PFSK-1 (cell line): ENCODE data around the gene SDCCAG8.

Source experiments
- FOXP2 ChIP-seq: optimal IDR thresholded peaks from 2 replicates; pipeline ENCODE3; 2011; ENCODE audit warnings: borderline replicate concordance, control low read depth, inconsistent platforms; ENCODE audit not compliant: insufficient read depth; ENCODE audit errors: extremely low read length, extremely low read depth
- POLR2AphosphoS5 ChIP-seq: IDR thresholded peaks from 2 replicates; pipeline ENCODE4 v1.6.1; 2012; ENCODE audit warnings: low read depth, mild to moderate bottlenecking, control low read depth, low read length, moderate library complexity
- SIN3A ChIP-seq: IDR thresholded peaks from 2 replicates; pipeline ENCODE4 v1.6.1; 2012; ENCODE audit warnings: mild to moderate bottlenecking, low read length, moderate library complexity, borderline replicate concordance; ENCODE audit not compliant: insufficient read depth
- TAF1 ChIP-seq: IDR thresholded peaks from 2 replicates; pipeline ENCODE4 v1.6.1; 2012; ENCODE audit warnings: low read length, control low read depth, borderline replicate concordance; ENCODE audit not compliant: insufficient read depth
- TF ChIP-seq, protein P1 (sequence below), 2 experiments: IDR thresholded peaks; 2 replicates each; pipeline versions ENCODE4 v1.6.1 to v1.8.0; 2011 to 2012; ENCODE audit warnings: low read depth in 2 of 2, low read length in 2 of 2, control low read depth in 1 of 2, inconsistent platforms in 1 of 2, mild to moderate bottlenecking in 1 of 2, moderate library complexity in 1 of 2; ENCODE audit not compliant: insufficient read depth in 1 of 2

SDCCAG8 gene

DNA sequence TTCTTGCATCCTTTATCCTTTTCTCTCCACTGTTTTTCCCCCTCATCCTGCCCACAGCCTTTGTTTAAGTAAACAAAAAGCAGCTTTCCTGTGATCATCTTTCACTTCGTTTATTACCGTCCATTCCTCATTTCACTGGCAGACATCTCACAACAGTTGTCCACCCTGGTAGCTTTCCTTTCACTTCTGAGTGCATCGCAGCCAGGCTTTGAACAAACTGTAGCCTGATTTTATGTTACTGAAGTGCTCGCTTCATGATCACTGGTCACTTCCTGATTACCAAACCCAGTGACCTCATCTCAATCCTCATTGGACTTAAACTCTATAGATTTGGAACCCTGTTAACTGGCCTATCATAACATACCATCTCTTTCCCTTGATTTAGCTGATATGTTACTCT is 67.7 kb downstream of the SDCCAG8 start:
- TF ChIP-seq POLR2AphosphoS5 (no peak), SIN3A (no peak), TAF1 (no peak), FOXP2 (no peak)
- TF ChIP-seq, protein P1, sequence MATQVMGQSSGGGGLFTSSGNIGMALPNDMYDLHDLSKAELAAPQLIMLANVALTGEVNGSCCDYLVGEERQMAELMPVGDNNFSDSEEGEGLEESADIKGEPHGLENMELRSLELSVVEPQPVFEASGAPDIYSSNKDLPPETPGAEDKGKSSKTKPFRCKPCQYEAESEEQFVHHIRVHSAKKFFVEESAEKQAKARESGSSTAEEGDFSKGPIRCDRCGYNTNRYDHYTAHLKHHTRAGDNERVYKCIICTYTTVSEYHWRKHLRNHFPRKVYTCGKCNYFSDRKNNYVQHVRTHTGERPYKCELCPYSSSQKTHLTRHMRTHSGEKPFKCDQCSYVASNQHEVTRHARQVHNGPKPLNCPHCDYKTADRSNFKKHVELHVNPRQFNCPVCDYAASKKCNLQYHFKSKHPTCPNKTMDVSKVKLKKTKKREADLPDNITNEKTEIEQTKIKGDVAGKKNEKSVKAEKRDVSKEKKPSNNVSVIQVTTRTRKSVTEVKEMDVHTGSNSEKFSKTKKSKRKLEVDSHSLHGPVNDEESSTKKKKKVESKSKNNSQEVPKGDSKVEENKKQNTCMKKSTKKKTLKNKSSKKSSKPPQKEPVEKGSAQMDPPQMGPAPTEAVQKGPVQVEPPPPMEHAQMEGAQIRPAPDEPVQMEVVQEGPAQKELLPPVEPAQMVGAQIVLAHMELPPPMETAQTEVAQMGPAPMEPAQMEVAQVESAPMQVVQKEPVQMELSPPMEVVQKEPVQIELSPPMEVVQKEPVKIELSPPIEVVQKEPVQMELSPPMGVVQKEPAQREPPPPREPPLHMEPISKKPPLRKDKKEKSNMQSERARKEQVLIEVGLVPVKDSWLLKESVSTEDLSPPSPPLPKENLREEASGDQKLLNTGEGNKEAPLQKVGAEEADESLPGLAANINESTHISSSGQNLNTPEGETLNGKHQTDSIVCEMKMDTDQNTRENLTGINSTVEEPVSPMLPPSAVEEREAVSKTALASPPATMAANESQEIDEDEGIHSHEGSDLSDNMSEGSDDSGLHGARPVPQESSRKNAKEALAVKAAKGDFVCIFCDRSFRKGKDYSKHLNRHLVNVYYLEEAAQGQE (IDR thresholded peaks at IDR 0.05; ENCODE audit: insufficient read depth in 1 of 2, low read depth in 2 of 2, low read length in 2 of 2): no peak

DNA sequence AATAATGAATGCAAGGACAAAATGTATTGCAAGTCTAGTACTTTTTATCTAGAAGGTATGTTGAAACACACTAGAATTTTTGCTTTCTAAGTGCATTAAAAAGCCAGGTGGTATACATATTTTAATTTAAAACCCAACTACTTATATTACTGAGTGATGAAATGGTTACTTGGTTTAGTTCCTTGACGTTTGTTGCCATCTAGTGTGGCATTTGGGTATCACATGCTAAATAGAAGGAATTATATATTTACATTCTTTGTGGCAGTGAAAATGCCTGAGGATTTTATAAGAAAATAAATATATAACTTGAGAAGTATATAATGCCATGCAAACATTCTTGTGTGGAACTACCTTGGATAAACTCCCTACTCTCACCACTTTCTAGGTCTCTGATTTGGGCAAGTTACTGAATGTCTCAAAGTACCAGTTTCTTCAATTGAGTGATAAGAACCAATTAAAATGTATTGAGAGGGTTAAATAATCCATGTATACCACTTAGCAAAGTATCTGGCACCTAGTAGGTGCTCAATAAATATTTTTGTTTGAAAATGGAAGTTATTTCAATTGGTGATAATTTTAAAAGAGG is 69.6 kb downstream of the SDCCAG8 start:
- TF ChIP-seq, protein P1 (IDR thresholded peaks at IDR 0.05; ENCODE audit: insufficient read depth in 1 of 2, low read depth in 2 of 2, low read length in 2 of 2): no peak
- no peak for TF ChIP-seq POLR2AphosphoS5
- no peak for TF ChIP-seq FOXP2
- TF ChIP-seq SIN3A: no peak
- no peak for TF ChIP-seq TAF1

DNA sequence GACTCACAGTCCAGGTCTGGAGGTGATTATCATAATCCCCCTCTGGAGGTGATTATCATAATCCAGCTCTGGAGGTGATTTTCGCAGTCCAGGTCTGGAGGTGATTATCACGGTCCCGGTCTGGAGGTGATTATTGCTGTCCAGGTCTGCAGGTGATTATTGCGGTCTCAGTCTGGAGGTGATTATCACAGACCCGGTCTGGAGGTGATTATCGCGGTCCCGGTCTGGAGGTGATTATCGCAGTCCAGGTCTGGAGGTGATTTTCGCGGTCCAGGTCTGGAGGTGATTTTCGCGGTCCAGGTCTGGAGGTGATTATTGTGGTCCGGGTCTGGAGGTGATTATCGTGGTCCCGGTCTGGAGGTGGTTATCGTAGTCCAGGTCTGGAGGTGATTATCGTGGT is 76.6 kb downstream of the SDCCAG8 start:
- no peak for TF ChIP-seq POLR2AphosphoS5
- TF ChIP-seq FOXP2: no peak
- no peak for TF ChIP-seq SIN3A
- TF ChIP-seq TAF1: no peak
- TF ChIP-seq, protein P1 (IDR thresholded peaks at IDR 0.05; ENCODE audit: insufficient read depth in 1 of 2, low read depth in 2 of 2, low read length in 2 of 2): no peak

DNA sequence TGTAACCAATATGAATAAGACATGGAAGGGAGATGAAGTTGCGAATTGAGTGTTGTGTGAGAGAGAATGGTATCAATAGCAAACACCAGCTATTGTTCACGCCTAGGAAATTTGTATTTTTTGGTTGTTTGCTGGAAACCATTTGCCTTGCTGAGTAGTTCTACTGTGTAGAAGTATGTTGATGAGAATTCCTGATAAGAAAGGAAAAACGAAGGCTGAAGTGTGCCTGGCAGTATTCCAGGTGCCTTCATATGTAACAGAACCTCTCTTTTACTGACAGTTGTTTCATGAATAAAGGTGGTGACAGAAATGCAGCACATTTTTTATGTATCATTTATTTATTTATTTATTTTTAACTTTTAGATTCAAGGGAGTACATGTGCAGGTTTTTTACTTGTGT is 79.5 kb downstream of the SDCCAG8 start:
- no peak for TF ChIP-seq POLR2AphosphoS5
- TF ChIP-seq FOXP2: no peak
- TF ChIP-seq, protein P1 (IDR thresholded peaks at IDR 0.05; ENCODE audit: insufficient read depth in 1 of 2, low read depth in 2 of 2, low read length in 2 of 2): no peak
- TF ChIP-seq SIN3A: no peak
- TF ChIP-seq TAF1: no peak

DNA sequence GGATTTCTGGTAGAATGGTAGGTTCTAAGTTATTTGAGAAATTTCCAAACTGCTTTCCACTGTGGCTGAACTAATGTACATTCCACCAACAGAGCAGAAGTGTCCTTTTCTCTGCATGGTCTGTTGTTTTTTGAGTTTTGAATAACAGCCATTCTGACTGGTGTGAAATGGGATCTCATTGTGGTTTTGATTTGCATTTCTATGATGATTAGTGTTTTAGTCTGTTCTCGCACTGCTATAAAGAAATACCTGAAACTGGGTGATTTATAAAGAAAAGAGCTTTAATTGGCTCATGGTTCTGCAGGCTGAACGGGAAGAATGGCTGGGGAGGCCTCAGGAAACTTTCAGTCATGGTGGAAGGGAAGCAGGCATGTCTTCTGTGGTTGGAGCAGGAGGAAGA is 80.3 kb downstream of the SDCCAG8 start:
- TF ChIP-seq SIN3A: no peak
- TF ChIP-seq TAF1: no peak
- TF ChIP-seq, protein P1 (IDR thresholded peaks at IDR 0.05; ENCODE audit: insufficient read depth in 1 of 2, low read depth in 2 of 2, low read length in 2 of 2): no peak
